ENCODE results near the gene TRIM25. TPM values are rescaled to one million over a fixed set of nuclear protein-coding genes. Genes with fewer than 3 reads are reported as not detected.
A peak's percentile ranks its signal among the peaks of the same experiment; 100 is the strongest.

TRIM25 gene
- total RNA-seq, 1 donor = 70.3 TPM

GRCh38 chr17:56926704-56927103, 12.9 kb upstream of the TRIM25 start:
- DNase-seq (ENCODE audit: low read depth) = no peak
- H3K4me3 ChIP-seq (ENCODE audit: low read depth, low read length) = no peak overlapping the region
- TF ChIP-seq CTCF (IDR thresholded peaks at IDR 0.05; ENCODE audit: insufficient read depth, low read length) = no peak

DNA sequence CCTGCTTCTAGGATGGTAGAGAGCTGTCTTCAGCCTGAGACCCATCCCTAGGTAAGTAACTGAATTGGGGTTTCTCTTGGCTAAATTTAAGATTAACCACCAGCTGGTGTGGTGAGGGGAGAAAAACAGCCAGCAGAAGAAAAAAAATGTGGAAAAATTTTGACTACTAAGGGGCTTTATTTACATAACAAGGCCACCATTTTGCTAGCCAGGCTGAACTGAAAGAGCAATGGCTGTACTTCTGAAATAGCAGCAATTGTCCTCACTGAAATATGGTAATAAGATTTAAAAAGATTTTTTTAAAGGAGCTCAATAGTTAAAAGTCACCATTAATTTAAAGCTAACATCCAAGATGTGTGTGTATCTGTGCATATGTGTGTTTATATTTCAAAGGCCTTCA, 12.4 kb upstream of the TRIM25 start:
- no peak for DNase-seq (ENCODE audit: low read depth)
- H3K4me3 ChIP-seq (ENCODE audit: low read depth, low read length) = no peak overlapping the region
- TF ChIP-seq CTCF (IDR thresholded peaks at IDR 0.05; ENCODE audit: insufficient read depth, low read length) = no peak

- no peak for DNase-seq (ENCODE audit: low read depth)
- no peak for TF ChIP-seq CTCF (IDR thresholded peaks at IDR 0.05; ENCODE audit: insufficient read depth, low read length)
- no peak overlapping the region for H3K4me3 ChIP-seq (ENCODE audit: low read depth, low read length)
Measured at GRCh38 chr17:56925088-56925487, 11.2 kb upstream of the TRIM25 start.

GRCh38 chr17:56919717-56920116, 5.9 kb upstream of the TRIM25 start:
- no peak overlapping the region for H3K4me3 ChIP-seq (ENCODE audit: low read depth, low read length)
- no peak for DNase-seq (ENCODE audit: low read depth)
- TF ChIP-seq CTCF (IDR thresholded peaks at IDR 0.05; ENCODE audit: insufficient read depth, low read length) = no peak

GRCh38 chr17:56918916-56919315, 5.1 kb upstream of the TRIM25 start:
- DNase-seq (ENCODE audit: low read depth) = peak; percentile 53
- no peak overlapping the region for H3K4me3 ChIP-seq (ENCODE audit: low read depth, low read length)
- no peak for TF ChIP-seq CTCF (IDR thresholded peaks at IDR 0.05; ENCODE audit: insufficient read depth, low read length)

- no peak overlapping the region for H3K4me3 ChIP-seq (ENCODE audit: low read depth, low read length)
- no peak for TF ChIP-seq CTCF (IDR thresholded peaks at IDR 0.05; ENCODE audit: insufficient read depth, low read length)
- no peak for DNase-seq (ENCODE audit: low read depth)
Measured at GRCh38 chr17:56917559-56918296, 3.9 kb upstream of the TRIM25 start.
